Tibial nerve (tissue), 4 donors: ENCODE measurements around the gene TMEM140.

Experiments
- EP300 ChIP-seq, 2 donors: sonication (generic); formaldehyde crosslinking; IDR thresholded peaks; one replicate each; pipeline ENCODE4 v1.6.1; 2017; ENCODE audit warnings: antibody characterized with exemption in 2 of 2, mild to moderate bottlenecking in 1 of 2
- TF ChIP-seq, protein P1 (sequence below), 5 experiments: fragments of 200-600 bp in 3 of 5; fragments of 450-650 bp in 2 of 5; sonication (generic) in 3 of 5; IDR thresholded peaks; one replicate each; pipeline ENCODE4 v1.5.1; 2016 to 2019; ENCODE audit warnings: antibody characterized with exemption in 5 of 5, mild to moderate bottlenecking in 3 of 5, moderate library complexity in 2 of 5

DNA sequence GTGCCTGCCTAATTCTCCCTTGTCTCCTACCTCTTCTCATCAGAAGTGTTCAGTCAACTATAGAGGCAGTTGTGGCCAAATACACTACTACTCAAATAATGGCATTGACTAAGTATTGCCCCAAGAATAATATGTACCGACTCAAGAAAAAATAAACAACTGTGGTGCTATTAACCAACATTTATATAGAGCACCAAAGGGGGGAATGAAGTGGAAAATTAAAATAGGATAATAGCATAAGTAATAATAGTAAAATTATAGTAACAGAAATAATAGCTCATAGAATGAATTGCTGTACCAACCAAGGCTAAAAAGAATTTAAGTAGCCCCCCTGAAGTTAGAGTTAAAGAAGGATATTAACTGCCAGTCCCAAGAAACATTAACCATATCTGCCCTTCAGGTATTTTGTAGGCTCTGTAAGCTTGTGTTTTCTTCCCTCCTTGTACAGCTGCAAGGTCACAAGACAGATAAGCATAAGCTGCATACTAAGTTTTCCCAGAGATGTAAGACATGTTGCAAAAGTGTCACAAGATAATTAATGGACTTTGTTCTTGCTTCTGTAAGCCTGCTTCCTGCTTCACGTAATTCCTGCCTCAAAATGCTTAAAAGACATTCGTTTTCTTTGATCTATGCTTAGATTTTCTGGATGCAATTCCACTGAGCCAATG is 33.5 kb downstream of the TMEM140 start:
- TF ChIP-seq, protein P1, sequence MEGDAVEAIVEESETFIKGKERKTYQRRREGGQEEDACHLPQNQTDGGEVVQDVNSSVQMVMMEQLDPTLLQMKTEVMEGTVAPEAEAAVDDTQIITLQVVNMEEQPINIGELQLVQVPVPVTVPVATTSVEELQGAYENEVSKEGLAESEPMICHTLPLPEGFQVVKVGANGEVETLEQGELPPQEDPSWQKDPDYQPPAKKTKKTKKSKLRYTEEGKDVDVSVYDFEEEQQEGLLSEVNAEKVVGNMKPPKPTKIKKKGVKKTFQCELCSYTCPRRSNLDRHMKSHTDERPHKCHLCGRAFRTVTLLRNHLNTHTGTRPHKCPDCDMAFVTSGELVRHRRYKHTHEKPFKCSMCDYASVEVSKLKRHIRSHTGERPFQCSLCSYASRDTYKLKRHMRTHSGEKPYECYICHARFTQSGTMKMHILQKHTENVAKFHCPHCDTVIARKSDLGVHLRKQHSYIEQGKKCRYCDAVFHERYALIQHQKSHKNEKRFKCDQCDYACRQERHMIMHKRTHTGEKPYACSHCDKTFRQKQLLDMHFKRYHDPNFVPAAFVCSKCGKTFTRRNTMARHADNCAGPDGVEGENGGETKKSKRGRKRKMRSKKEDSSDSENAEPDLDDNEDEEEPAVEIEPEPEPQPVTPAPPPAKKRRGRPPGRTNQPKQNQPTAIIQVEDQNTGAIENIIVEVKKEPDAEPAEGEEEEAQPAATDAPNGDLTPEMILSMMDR (IDR thresholded peaks at IDR 0.05), result no peak
- no peak for TF ChIP-seq EP300 (IDR thresholded peaks at IDR 0.05)
